ENCODE measurements around the gene TMEM163.

GRCh38 chr2:134718023-134718816, 580 bp downstream of the TMEM163 start:
- TF ChIP-seq TAF1 (IDR thresholded peaks at IDR 0.05; ENCODE audit: low read depth) (no peak), YY1 (IDR thresholded peaks at IDR 0.05; ENCODE audit: low read depth) (no peak), REST (IDR thresholded peaks at IDR 0.05; ENCODE audit: low read depth) (no peak), NFIC (IDR thresholded peaks at IDR 0.05) (no peak), EP300 (IDR thresholded peaks at IDR 0.05; ENCODE audit: borderline replicate concordance) (no peak), MAX (IDR thresholded peaks at IDR 0.05) (no peak), USF1 (IDR thresholded peaks at IDR 0.05) (no peak), ZBTB7A (IDR thresholded peaks at IDR 0.05; ENCODE audit: low read depth) (no peak), FOXM1 (IDR thresholded peaks at IDR 0.05; ENCODE audit: borderline replicate concordance, low read depth) (no peak)
